ENCODE measurements around the gene ZP1.

GRCh38 chr11:60887556-60887955 is 20.2 kb downstream of the ZP1 start:
- TF ChIP-seq, protein P1, sequence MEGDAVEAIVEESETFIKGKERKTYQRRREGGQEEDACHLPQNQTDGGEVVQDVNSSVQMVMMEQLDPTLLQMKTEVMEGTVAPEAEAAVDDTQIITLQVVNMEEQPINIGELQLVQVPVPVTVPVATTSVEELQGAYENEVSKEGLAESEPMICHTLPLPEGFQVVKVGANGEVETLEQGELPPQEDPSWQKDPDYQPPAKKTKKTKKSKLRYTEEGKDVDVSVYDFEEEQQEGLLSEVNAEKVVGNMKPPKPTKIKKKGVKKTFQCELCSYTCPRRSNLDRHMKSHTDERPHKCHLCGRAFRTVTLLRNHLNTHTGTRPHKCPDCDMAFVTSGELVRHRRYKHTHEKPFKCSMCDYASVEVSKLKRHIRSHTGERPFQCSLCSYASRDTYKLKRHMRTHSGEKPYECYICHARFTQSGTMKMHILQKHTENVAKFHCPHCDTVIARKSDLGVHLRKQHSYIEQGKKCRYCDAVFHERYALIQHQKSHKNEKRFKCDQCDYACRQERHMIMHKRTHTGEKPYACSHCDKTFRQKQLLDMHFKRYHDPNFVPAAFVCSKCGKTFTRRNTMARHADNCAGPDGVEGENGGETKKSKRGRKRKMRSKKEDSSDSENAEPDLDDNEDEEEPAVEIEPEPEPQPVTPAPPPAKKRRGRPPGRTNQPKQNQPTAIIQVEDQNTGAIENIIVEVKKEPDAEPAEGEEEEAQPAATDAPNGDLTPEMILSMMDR (IDR thresholded peaks at IDR 0.05), result peak; percentile 35; the same call in 1 of the 2 replicates
- no peak for TF ChIP-seq FOXJ3 (CRISPR knock-in tag; IDR thresholded peaks at IDR 0.05; ENCODE audit: borderline replicate concordance)
- TF ChIP-seq ESRRA (CRISPR knock-in tag; IDR thresholded peaks at IDR 0.05; ENCODE audit: borderline replicate concordance), result no peak
- TF ChIP-seq TCF7 (CRISPR knock-in tag; IDR thresholded peaks at IDR 0.05; ENCODE audit: low read depth), result no peak
